HG03280 (cell line): ENCODE results near the gene HMGN5.
A peak's percentile ranks its signal among the peaks of the same experiment; 100 is the strongest.

Experiments
- ATAC-seq: cut with Tn5 transposase; IDR thresholded peaks from one replicate; pipeline ENCODE4 v1.9.1; 2021; ENCODE audit warnings: mild to moderate bottlenecking, moderate library complexity; ENCODE audit not compliant: unreplicated experiment

The HMGN5 gene

DNA sequence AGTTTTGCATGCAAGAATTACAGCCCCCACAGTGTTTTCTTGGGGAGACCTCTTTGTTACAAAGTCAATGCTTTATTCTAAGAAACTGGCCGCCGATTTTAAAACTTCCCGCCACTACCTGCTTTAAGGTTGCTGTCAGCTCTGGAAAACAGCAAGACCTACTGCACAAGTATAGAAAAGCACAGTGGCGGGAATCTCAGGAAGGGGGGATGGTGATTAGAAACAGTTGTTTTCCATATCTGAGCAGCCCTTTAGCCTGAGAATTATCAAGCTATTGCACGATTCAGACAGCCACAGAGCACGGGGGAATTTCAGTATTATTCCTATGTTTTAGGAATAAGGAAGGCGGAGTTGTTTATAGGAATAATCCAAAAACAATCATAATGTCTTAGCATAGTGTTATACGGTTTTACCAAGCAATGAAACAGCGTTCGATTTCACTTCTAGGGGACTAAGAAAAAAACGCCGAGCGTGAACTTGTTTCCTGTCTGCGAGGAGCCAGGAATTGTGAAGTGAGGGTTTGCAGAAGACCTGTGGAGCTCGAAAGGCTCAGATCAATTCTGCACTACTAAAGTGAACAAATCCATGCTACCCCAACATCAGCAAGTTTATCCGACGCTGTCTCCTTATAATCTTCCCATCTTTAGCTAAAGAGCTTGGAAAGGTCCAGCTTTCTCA, 81.3 kb downstream of the HMGN5 start:
- peak; percentile 18 for ATAC-seq

DNA sequence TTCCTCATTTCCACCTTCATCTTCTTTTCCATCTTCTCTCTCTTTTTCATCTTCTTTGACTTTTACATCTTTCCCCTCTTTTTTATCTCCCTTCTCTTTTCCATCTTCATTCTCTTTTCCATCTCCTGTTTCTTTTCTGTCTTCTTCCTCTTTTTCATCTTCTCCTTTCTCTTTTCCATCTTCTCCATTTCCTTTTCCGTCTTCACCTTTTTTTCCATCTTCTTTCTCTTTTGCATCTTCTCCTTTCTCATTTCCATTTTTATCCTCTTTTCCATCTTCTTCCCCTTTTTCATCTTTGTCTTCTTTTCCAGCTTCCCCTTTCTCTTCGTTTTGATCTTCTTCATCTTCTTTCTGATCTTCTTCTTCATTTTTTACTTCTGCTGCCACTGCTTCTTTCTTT, 87.0 kb downstream of the HMGN5 start:
- ATAC-seq, result no peak

DNA sequence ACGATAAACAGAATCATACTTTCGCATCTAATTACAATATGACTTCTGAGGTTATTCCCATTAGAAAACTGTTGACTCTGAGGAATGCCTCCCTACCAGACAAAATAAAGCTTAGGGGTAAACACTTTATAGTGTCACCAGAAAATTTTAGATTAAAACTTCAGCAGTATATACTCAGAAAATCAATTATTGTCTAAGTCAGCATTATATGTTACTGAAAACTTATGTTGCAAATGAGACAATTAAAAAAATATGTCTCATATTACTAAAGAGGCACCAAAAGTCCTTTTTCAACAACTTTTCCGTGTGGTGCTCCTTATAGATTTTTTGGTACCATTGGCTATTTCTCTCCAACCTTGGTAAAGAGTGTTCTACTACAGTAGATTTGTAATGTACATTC, 91.4 kb downstream of the HMGN5 start:
- no peak for ATAC-seq

DNA sequence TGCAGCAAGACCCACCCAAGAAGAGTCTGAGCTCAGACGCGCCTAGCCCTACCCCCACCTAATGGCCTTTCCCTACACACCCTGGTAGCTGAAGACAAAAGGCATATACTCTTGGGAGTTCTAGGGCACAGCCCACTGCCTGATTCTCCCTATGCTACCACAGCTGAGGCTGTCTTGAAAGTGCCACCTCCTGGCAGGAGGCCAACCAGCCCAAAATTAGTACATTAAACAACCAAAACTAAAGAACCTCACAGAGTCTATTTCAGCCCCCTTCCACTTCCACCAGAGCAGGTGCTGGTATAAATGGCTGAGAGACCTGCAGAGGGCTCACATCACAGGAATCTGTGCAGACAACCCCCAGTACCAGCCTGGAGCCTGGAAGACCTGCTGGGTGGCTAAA, 119.1 kb downstream of the HMGN5 start:
- ATAC-seq, result no peak
